AG04450 (cell line): ENCODE results near the gene OTUD7B. TPM values are rescaled to one million over a fixed set of nuclear protein-coding genes. Genes with fewer than 3 reads are reported as not detected.

ENCODE experiments used
- CTCF ChIA-PET: fragments of 300-600, 350-600 bp; formaldehyde crosslinking; extraction: SDS; loops from one replicate; lab custom pipeline; 2022; ENCODE audit warnings: antibody characterized with exemption, inconsistent platforms; lab: Charles Lee
- POLR2A ChIA-PET: fragments of 350-600 bp; formaldehyde crosslinking; extraction: SDS; loops from one replicate; lab custom pipeline; 2021; ENCODE audit warnings: antibody characterized with exemption, inconsistent platforms; lab: Yijun Ruan, JAX
- DNase-seq: peaks from one replicate; pipeline ENCODE4 v3.0.0-alpha.2; 2011; ENCODE audit warnings: low read depth, low spot score
- H3K27ac ChIP-seq: one replicate; pipeline ENCODE4 v1.5.1; 2012; ENCODE audit warnings: low read depth, low read length, control low read depth
- H3K27me3 ChIP-seq: one replicate; pipeline ENCODE4 v1.6.0; 2012; ENCODE audit warnings: low read length; ENCODE audit not compliant: control insufficient read depth, insufficient read depth
- H3K4me3 ChIP-seq: 2 replicates; pipeline ENCODE4 v1.5.1; 2011; ENCODE audit warnings: mild to moderate bottlenecking, low read depth, low read length, control low read depth
- H3K9me3 ChIP-seq: 2 replicates; pipeline ENCODE4 v1.5.1; 2012; ENCODE audit warnings: low read length; ENCODE audit not compliant: control insufficient read depth, insufficient read depth
- polyA plus RNA-seq: library from polyadenylated mRNA; depleted of rRNA; stranded (reverse); fragments of >200 nt; gene quantifications from 2 replicates; pipeline ENCODE4 v1.2.3, GENCODE V29; 2011
- TF ChIP-seq, protein P1 (sequence below): IDR thresholded peaks from 2 replicates; pipeline ENCODE4 v1.5.1; 2011; ENCODE audit warnings: low read depth, low read length, control low read depth, inconsistent platforms

Gene OTUD7B
- polyA plus RNA-seq, 1 experiment, result 10.7 TPM

DNA sequence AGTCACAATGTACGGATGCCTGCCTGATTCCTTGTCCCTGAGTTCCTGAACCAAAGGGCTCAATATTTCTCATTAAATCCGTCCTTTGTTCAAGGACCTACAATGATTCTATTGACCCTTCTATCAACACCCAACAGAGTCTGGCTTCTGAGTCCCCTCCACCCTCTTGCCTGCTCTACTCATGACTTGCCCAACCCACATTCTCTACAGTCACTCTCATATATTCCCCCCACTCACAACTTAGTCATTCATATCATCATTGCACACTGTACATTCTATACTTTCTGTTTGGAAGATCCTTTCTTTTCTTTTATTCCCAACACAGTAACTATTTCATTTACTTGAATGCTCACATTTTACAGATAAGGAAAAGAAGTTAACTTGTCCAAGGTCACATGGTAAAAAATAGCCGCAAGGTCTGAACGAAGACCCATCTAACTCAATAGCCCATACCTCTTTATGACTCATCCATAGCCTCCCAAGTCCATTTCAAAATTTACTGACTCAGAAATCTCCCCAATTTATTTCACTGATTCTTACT, 3.6 kb downstream of the OTUD7B start:
- Histone ChIP-seq H3K4me3 (no peak overlapping the region), H3K9me3 (no peaks in the 10 kb centered on the region), H3K27me3 (no peaks in the 10 kb centered on the region), H3K27ac (no peak overlapping the region)
- ChIA-PET CTCF (interaction anchor here (1.0 to 1.3 kb wide), 4 partner anchors 43 to 66 kb away, joined by 3 to 5 read pairs (median 3); no protein-coding TSS in a partner anchor), POLR2A (no interaction called here)
- TF ChIP-seq, protein P1, sequence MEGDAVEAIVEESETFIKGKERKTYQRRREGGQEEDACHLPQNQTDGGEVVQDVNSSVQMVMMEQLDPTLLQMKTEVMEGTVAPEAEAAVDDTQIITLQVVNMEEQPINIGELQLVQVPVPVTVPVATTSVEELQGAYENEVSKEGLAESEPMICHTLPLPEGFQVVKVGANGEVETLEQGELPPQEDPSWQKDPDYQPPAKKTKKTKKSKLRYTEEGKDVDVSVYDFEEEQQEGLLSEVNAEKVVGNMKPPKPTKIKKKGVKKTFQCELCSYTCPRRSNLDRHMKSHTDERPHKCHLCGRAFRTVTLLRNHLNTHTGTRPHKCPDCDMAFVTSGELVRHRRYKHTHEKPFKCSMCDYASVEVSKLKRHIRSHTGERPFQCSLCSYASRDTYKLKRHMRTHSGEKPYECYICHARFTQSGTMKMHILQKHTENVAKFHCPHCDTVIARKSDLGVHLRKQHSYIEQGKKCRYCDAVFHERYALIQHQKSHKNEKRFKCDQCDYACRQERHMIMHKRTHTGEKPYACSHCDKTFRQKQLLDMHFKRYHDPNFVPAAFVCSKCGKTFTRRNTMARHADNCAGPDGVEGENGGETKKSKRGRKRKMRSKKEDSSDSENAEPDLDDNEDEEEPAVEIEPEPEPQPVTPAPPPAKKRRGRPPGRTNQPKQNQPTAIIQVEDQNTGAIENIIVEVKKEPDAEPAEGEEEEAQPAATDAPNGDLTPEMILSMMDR, result no peak
- no peak for DNase-seq

DNA sequence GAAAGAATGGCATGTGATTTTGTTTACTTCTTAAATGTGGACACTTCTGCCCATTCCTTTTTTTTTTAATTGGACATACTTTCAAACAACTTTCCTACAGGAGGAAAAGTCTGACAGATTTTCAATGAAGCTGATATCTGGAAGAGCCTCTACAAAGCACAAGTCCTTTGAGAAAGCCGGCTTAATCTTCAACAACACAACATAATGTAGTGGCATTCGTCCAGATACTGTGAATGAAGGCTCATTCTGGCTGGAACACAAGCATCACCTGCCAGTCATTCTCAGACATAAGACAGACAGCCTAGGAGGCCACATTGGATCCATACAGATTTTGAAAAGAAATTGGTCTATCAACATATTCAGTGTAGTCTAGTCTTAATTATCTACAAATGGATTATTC, 4.9 kb downstream of the OTUD7B start:
- ChIA-PET CTCF (no interaction called here), POLR2A (no interaction called here)
- Histone ChIP-seq H3K27me3 (no peaks in the 10 kb centered on the region), H3K9me3 (no peaks in the 10 kb centered on the region), H3K27ac (no peak overlapping the region), H3K4me3 (no peak overlapping the region)
- DNase-seq, result no peak
- TF ChIP-seq, protein P1, result no peak

DNA sequence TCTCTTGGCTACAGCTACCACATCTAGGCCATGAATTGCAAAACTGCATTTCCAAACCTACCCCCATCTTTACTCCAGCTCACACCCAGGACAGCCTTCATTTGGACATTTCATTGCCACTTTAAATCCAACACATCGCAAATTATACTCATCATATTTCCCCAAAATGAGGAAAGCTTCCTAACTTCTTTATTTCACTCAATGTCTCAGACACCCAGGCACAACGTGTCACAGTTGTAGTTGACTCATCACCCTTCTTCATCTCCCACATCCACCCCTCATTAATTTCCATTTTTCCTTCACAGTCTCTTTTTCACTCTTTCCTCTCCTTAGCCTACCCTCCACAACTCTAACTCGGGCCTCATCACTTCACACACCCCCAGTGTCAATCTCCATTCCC, 6.7 kb downstream of the OTUD7B start:
- CTCF ChIA-PET, result interaction anchor here (0.9 to 2.3 kb wide), 4 partner anchors 42 to 183 kb away, joined by 3 to 9 read pairs (median 4); no protein-coding TSS in a partner anchor
- Histone ChIP-seq H3K27ac (no peak overlapping the region), H3K4me3 (no peak overlapping the region), H3K27me3 (no peaks in the 10 kb centered on the region), H3K9me3 (no peaks in the 10 kb centered on the region)
- DNase-seq, result no peak
- TF ChIP-seq, protein P1, result no peak
- POLR2A ChIA-PET, result no interaction called here

DNA sequence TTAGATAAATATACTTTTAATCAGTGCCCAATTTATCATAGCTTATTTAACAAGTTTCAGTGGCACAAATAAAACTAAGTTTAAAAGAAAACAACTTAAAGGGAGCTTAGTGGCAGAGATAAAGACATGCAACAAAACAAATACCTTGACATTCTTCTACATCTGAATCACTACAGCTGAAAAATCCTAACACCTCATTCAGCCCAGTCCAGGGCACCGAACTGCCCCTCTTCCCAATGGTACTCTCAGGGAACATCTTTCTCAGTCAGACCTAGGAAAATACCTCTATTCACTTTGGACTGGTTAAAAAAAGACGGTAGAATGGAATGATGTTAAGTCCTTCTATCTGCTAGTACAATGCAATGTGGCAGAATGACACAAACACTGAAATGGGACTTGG, 8.3 kb downstream of the OTUD7B start:
- ChIA-PET CTCF (interaction anchor here (0.6 kb wide), 1 partner anchor 60 kb away, joined by 3 read pairs; no protein-coding TSS in a partner anchor), POLR2A (interaction anchor here (0.7 kb wide), 1 partner anchor 8 kb away, joined by 3 read pairs; the partner anchor contains the start of gene OTUD7B)
- Histone ChIP-seq H3K9me3 (no peaks in the 10 kb centered on the region), H3K4me3 (no peak overlapping the region), H3K27ac (no peak overlapping the region), H3K27me3 (no peaks in the 10 kb centered on the region)
- TF ChIP-seq, protein P1, result no peak
- no peak for DNase-seq

DNA sequence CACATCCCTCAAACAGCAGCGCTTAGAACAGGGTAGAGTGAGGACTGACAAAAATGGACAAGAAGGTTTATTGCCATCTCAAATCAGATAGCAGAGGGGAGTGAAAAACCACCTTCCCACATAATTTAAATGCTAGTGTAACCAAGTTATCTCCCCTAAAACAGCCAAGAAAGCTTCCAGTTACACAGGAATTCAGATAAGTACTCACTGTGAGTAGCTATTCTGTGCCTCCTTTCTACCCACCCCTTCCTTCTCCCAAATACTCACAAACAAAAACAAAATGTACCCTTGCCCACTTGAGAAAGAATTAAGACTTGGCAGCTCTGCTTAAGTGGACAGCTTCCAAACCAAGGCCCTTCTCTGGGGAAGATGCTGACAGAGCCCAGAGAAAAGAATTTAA, 9.1 kb downstream of the OTUD7B start:
- DNase-seq, result no peak
- H3K27ac ChIP-seq, result no peak overlapping the region
- CTCF ChIA-PET, result no interaction called here
- no peaks in the 10 kb centered on the region for H3K9me3 ChIP-seq
- TF ChIP-seq, protein P1, result no peak
- no peaks in the 10 kb centered on the region for H3K27me3 ChIP-seq
- POLR2A ChIA-PET, result no interaction called here
- H3K4me3 ChIP-seq, result no peak overlapping the region
